ENCODE results near the gene C1QC.
"Not testable (repeated sequence)": the region's sequence is repeated elsewhere in the genome, so short reads cannot be mapped to it uniquely, and the experiment has no call there.

Gene C1QC

GRCh38 chr1:22651941-22652856 lies 8.8 kb downstream of the C1QC start:
- no peak for DNase-seq

GRCh38 chr1:22652881-22653316 lies 9.5 kb downstream of the C1QC start, which contains the start of gene C1QB:
C1QB (plus strand) TSS chr1:22653236; CDS start chr1:22659463, 6,227 bp downstream.
- no peak for DNase-seq

- no peak for DNase-seq
Measured at GRCh38 chr1:22654692-22655091, 11.3 kb downstream of the C1QC start.

- DNase-seq: no peak
Measured at GRCh38 chr1:22658385-22659163, 15.1 kb downstream of the C1QC start.

GRCh38 chr1:22660716-22661241 lies 17.3 kb downstream of the C1QC start:
- DNase-seq: no peak

GRCh38 chr1:22661880-22662279 lies 18.4 kb downstream of the C1QC start:
- no peak for DNase-seq

GRCh38 chr1:22662318-22662717 lies 18.9 kb downstream of the C1QC start:
- DNase-seq: no peak

- no peak for DNase-seq
Measured at GRCh38 chr1:22662986-22663408, 19.6 kb downstream of the C1QC start.

- DNase-seq: no peak
Measured at GRCh38 chr1:22665752-22666151, 22.3 kb downstream of the C1QC start.

- no peak for DNase-seq
Measured at GRCh38 chr1:22666412-22666811, 23.0 kb downstream of the C1QC start.

- DNase-seq: not testable (repeated sequence)
Measured at GRCh38 chr1:22668840-22669239, 25.4 kb downstream of the C1QC start.

GRCh38 chr1:22670352-22670975 lies 27.0 kb downstream of the C1QC start:
- DNase-seq: no peak

- no peak for DNase-seq
Measured at GRCh38 chr1:22671999-22672398, 28.6 kb downstream of the C1QC start.

GRCh38 chr1:22673486-22674409 lies 30.3 kb downstream of the C1QC start:
- no peak for DNase-seq

- no peak for DNase-seq
Measured at GRCh38 chr1:22674410-22674749, 30.9 kb downstream of the C1QC start.

- DNase-seq: not testable (repeated sequence)
Measured at GRCh38 chr1:22676151-22676550, 32.7 kb downstream of the C1QC start.

- DNase-seq: no peak
Measured at GRCh38 chr1:22676916-22677583, 33.6 kb downstream of the C1QC start.

GRCh38 chr1:22677931-22678896 lies 34.8 kb downstream of the C1QC start:
- no peak for DNase-seq

- no peak for DNase-seq
Measured at GRCh38 chr1:22680726-22681125, 37.3 kb downstream of the C1QC start.
